MM.1S (cell line): Measurements from ENCODE around the gene MTMR12.

ENCODE experiments used
- DNase-seq: peaks from one replicate; pipeline ENCODE4 v3.0.0-alpha.2; 2015
- H2AFZ ChIP-seq: fragments of 300-600 bp; sonication (generic); 2 replicates; pipeline ENCODE4 v1.6.0; 2016; ENCODE audit warnings: antibody characterized with exemption, low read length
- H3F3A ChIP-seq: fragments of 300-600 bp; sonication (generic); 2 replicates; pipeline ENCODE4 v1.6.1; 2016; ENCODE audit warnings: mild to moderate bottlenecking, antibody characterized with exemption, low read length, moderate library complexity, mixed read lengths; ENCODE audit not compliant: insufficient read depth
- H3K27ac ChIP-seq: fragments of 300-600 bp; sonication (generic); 2 replicates; pipeline ENCODE4 v1.5.1; 2016; ENCODE audit warnings: mild to moderate bottlenecking, low read length
- H3K27me3 ChIP-seq: fragments of 300-600 bp; sonication (generic); replicated peaks from 2 replicates; pipeline ENCODE4 v1.6.0; 2016; ENCODE audit warnings: low read length; ENCODE audit not compliant: insufficient read depth
- H3K36me3 ChIP-seq: fragments of 300-600 bp; sonication (generic); replicated peaks from 2 replicates; pipeline ENCODE4 v1.6.1; 2016; ENCODE audit warnings: mild to moderate bottlenecking, low read length, mixed read lengths; ENCODE audit not compliant: insufficient read depth
- H3K4me1 ChIP-seq: fragments of 300-600 bp; sonication (generic); 2 replicates; pipeline ENCODE4 v1.6.1; 2016; ENCODE audit warnings: low read length, mixed read lengths
- H3K4me2 ChIP-seq: fragments of 300-600 bp; sonication (generic); 2 replicates; pipeline ENCODE4 v1.6.0; 2016; ENCODE audit warnings: low read depth, low read length
- H3K4me3 ChIP-seq: fragments of 300-600 bp; sonication (generic); 2 replicates; pipeline ENCODE4 v1.5.1; 2016; ENCODE audit warnings: low read length, mixed read lengths
- H3K79me2 ChIP-seq: fragments of 300-600 bp; sonication (generic); 2 replicates; pipeline ENCODE4 v1.6.1; 2016; ENCODE audit warnings: mixed run types, low read length, mixed read lengths
- H3K9ac ChIP-seq: fragments of 300-600 bp; sonication (generic); 2 replicates; pipeline ENCODE4 v1.6.1; 2016; ENCODE audit warnings: low read length, mixed read lengths
- H3K9me2 ChIP-seq: fragments of 300-600 bp; sonication (generic); replicated peaks from 2 replicates; pipeline ENCODE4 v1.6.1; 2016; ENCODE audit warnings: mild to moderate bottlenecking, low read length, mixed read lengths; ENCODE audit not compliant: insufficient read depth
- H3K9me3 ChIP-seq: fragments of 300-600 bp; sonication (generic); replicated peaks from 2 replicates; pipeline ENCODE4 v1.6.1; 2016; ENCODE audit warnings: mild to moderate bottlenecking, low read length, mixed read lengths; ENCODE audit not compliant: insufficient read depth
- H4K20me1 ChIP-seq: fragments of 300-600 bp; sonication (generic); 2 replicates; pipeline ENCODE4 v1.6.1; 2016; ENCODE audit warnings: mild to moderate bottlenecking, low read length, moderate library complexity, mixed read lengths; ENCODE audit not compliant: insufficient read depth
- EZH2 ChIP-seq: fragments of 300-600 bp; sonication (generic); optimal IDR thresholded peaks from 2 replicates; pipeline ENCODE3; 2017; ENCODE audit warnings: low read depth, mild to moderate bottlenecking, antibody characterized with exemption, low read length, mixed read lengths
- EZH2phosphoT487 ChIP-seq: fragments of 300-600 bp; sonication (generic); IDR thresholded peaks from 2 replicates; pipeline ENCODE4 v1.6.1; 2018; ENCODE audit warnings: antibody characterized with exemption, low read length
- TF ChIP-seq, protein P1 (sequence below): fragments of 300-600 bp; sonication (generic); IDR thresholded peaks from 2 replicates; pipeline ENCODE4 v1.5.1; 2016; ENCODE audit warnings: antibody characterized with exemption, low read length, mixed read lengths

Gene MTMR12

GRCh38 chr5:32228816-32229215 is 83.9 kb downstream of the MTMR12 start:
- no peak overlapping the region for H2AFZ ChIP-seq
- DNase-seq = no peak
- H3F3A ChIP-seq = peaks cover 5% of the 10 kb centered on the region; the same call in 1 of the 2 replicates
- no peak for TF ChIP-seq EZH2phosphoT487
- no peak for TF ChIP-seq EZH2
- TF ChIP-seq, protein P1, sequence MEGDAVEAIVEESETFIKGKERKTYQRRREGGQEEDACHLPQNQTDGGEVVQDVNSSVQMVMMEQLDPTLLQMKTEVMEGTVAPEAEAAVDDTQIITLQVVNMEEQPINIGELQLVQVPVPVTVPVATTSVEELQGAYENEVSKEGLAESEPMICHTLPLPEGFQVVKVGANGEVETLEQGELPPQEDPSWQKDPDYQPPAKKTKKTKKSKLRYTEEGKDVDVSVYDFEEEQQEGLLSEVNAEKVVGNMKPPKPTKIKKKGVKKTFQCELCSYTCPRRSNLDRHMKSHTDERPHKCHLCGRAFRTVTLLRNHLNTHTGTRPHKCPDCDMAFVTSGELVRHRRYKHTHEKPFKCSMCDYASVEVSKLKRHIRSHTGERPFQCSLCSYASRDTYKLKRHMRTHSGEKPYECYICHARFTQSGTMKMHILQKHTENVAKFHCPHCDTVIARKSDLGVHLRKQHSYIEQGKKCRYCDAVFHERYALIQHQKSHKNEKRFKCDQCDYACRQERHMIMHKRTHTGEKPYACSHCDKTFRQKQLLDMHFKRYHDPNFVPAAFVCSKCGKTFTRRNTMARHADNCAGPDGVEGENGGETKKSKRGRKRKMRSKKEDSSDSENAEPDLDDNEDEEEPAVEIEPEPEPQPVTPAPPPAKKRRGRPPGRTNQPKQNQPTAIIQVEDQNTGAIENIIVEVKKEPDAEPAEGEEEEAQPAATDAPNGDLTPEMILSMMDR = no peak
- H3K79me2 ChIP-seq = peaks cover 4% of the 10 kb centered on the region; the same call in 1 of the 2 replicates
- no peaks in the 10 kb centered on the region for H4K20me1 ChIP-seq
- H3K4me1 ChIP-seq = peaks cover 6% of the 10 kb centered on the region; the same call in 1 of the 2 replicates
- no peaks in the 10 kb centered on the region for H3K9me3 ChIP-seq
- H3K27ac ChIP-seq = no peak overlapping the region
- no peaks in the 10 kb centered on the region; the same call in 1 of the 2 replicates for H3K36me3 ChIP-seq
- H3K9ac ChIP-seq = no peak overlapping the region
- H3K27me3 ChIP-seq = no peaks in the 10 kb centered on the region
- H3K4me3 ChIP-seq = no peak overlapping the region
- no peaks in the 10 kb centered on the region for H3K9me2 ChIP-seq
- H3K4me2 ChIP-seq = no peak overlapping the region

DNA sequence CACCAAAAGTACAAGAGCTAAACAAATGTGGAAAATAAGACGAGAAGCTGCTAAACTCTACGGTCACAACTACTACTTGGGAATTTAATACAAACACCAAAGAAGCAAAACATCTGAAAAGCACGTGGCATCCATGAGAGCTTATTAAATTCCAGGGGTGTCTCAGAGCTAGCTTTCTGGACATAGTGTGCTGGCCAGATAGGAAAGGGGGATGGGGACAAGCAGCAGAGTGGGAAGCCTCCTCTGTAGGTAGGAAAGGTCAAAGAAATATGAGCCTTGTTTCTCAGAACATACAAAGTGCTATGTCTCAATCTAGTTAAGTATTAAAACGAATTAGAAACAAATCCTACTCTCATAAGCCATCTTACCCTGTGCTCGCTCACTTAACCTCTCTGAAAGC is 87.3 kb downstream of the MTMR12 start:
- Histone ChIP-seq H3K4me3 (no peak overlapping the region), H3K9ac (no peak overlapping the region), H4K20me1 (no peaks in the 10 kb centered on the region), H3K4me2 (no peak overlapping the region), H3K9me3 (no peaks in the 10 kb centered on the region), H3K27me3 (no peaks in the 10 kb centered on the region), H2AFZ (no peak overlapping the region), H3K9me2 (no peaks in the 10 kb centered on the region), H3K79me2 (no peaks in the 10 kb centered on the region; the same call in 1 of the 2 replicates), H3F3A (no peaks in the 10 kb centered on the region), H3K27ac (no peak overlapping the region), H3K36me3 (no peaks in the 10 kb centered on the region; the same call in 1 of the 2 replicates), H3K4me1 (no peaks in the 10 kb centered on the region)
- no peak for DNase-seq
- TF ChIP-seq EZH2phosphoT487 (no peak), EZH2 (no peak)
- TF ChIP-seq, protein P1 = no peak

- no peaks in the 10 kb centered on the region for H3K27me3 ChIP-seq
- no peak for TF ChIP-seq EZH2phosphoT487
- TF ChIP-seq, protein P1 = no peak
- H3K36me3 ChIP-seq = no peaks in the 10 kb centered on the region
- no peak overlapping the region for H2AFZ ChIP-seq
- DNase-seq = no peak
- no peak overlapping the region for H3K9ac ChIP-seq
- no peaks in the 10 kb centered on the region for H3K4me1 ChIP-seq
- H3K4me2 ChIP-seq = no peak overlapping the region
- no peaks in the 10 kb centered on the region for H4K20me1 ChIP-seq
- no peaks in the 10 kb centered on the region for H3F3A ChIP-seq
- no peaks in the 10 kb centered on the region for H3K9me3 ChIP-seq
- H3K27ac ChIP-seq = no peak overlapping the region
- H3K4me3 ChIP-seq = no peak overlapping the region
- H3K9me2 ChIP-seq = no peaks in the 10 kb centered on the region
- H3K79me2 ChIP-seq = no peaks in the 10 kb centered on the region
Observed at GRCh38 chr5:32223972-32224609, 88.6 kb downstream of the MTMR12 start.
